ENCODE results near the gene BBS7.

DNA sequence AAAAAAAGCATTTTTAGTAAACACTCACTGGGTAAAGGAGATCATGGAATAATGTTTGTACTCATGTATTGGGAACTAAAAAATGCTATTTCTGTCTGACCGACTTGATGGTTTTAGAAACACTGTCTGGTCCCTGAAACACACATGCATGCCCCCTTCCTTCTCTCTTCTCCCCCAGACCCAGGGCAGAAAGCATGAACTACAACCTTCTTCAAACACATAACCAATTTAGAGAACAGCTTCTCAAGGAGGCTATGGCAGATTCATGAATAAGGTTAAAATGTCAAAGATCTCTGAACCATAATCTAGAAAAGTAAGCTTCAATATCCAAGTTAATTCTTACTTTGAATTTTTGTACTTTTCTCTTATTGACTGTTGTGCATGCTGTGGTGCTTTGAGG lies 52.6 kb downstream of the BBS7 start:
- TF ChIP-seq CTCF (IDR thresholded peaks at IDR 0.05; ENCODE audit: poor library complexity) = no peak
- TF ChIP-seq EZH2 (IDR thresholded peaks at IDR 0.05; ENCODE audit: borderline replicate concordance) = no peak

Data from hepatocyte (in vitro differentiated cells).